Ovary (tissue), 3 donors: Measurements from ENCODE around the gene LRMDA.

Experiments
- EP300 ChIP-seq: sonication (generic); formaldehyde crosslinking; IDR thresholded peaks from one replicate; pipeline ENCODE4 v1.6.1; 2017; ENCODE audit warnings: antibody characterized with exemption
- POLR2A ChIP-seq: fragments of 450-650 bp; IDR thresholded peaks from one replicate; pipeline ENCODE4 v1.6.1; 2017; ENCODE audit warnings: antibody characterized with exemption, mild to moderate bottlenecking, moderate library complexity
- TF ChIP-seq, protein P1 (sequence below), 3 donors: fragments of 450-650 bp in 2 of 3; fragments of 200-600 bp in 1 of 3; IDR thresholded peaks; one replicate each; pipeline versions ENCODE4 v1.5.1 to v1.8.0; 2016 to 2022; ENCODE audit warnings: antibody characterized with exemption in 3 of 3, mild to moderate bottlenecking in 1 of 3
- donor health status: DM: no; HTN: no; CAD: no.

DNA sequence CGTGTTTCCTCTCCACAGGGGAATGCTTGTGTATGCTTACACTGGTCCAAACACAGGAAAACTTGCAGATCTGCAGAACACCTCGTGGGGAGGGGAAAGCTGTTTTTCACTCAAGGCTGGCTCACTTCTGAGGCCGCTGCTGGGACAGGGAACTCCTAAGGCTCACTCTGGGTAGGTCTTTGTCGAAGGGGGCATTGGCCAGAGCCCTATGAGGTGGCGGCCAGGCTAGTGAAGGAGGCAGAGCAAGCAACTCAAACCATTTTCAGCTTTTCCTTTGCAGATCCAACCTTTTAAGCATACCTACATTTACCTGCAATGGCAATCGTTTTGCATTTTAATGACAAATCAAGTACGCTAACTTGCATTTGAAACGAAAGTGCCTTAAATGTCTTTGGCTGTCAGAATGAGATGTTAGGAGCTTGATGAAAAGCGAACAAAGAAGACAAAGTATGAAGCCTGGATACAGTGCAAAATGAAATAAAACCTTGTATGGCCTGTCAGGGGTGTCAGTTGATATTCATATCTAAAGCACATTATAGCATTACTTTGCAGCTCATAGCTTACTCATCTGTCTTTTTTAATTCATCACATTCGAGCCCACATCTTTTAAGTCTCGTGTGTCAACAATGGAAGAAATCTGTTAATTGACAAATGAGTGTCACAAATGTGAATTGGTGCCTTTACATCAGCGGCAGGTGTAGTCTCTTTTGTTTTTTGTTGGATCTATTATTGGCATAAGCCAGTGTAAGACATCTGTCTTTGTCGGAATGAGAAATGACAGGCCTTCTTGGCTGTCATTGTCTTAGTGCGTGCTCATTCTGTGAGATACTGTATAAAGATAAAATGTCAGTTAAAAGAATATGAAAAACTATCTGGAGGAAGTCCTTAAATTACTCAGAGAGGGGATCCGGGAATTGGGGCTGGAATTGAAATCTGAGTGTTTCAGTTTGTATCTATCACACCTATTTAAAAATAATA lies 30.5 kb downstream of the LRMDA start:
- TF ChIP-seq, protein P1, sequence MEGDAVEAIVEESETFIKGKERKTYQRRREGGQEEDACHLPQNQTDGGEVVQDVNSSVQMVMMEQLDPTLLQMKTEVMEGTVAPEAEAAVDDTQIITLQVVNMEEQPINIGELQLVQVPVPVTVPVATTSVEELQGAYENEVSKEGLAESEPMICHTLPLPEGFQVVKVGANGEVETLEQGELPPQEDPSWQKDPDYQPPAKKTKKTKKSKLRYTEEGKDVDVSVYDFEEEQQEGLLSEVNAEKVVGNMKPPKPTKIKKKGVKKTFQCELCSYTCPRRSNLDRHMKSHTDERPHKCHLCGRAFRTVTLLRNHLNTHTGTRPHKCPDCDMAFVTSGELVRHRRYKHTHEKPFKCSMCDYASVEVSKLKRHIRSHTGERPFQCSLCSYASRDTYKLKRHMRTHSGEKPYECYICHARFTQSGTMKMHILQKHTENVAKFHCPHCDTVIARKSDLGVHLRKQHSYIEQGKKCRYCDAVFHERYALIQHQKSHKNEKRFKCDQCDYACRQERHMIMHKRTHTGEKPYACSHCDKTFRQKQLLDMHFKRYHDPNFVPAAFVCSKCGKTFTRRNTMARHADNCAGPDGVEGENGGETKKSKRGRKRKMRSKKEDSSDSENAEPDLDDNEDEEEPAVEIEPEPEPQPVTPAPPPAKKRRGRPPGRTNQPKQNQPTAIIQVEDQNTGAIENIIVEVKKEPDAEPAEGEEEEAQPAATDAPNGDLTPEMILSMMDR (IDR thresholded peaks at IDR 0.05) = no peak
- TF ChIP-seq POLR2A (no peak), EP300 (no peak)
